Fibroblast of upper back skin (primary cell): ENCODE results near the gene CASP6.
A peak's percentile ranks its signal among the peaks of the same experiment; 100 is the strongest.
"Not testable (repeated sequence)": the region's sequence is repeated elsewhere in the genome, so short reads cannot be mapped to it uniquely, and the experiment has no call there.

Experiments used
- DNase-seq: peaks from one replicate; pipeline ENCODE4 v3.0.0-alpha.2; 2013

CASP6 gene

GRCh38 chr4:109718759-109719158 is 15.5 kb upstream of the CASP6 start:
- DNase-seq: no peak

- no peak for DNase-seq
These were observed 10.3 kb upstream of the CASP6 start for GRCh38 chr4:109713500-109713899.

DNA sequence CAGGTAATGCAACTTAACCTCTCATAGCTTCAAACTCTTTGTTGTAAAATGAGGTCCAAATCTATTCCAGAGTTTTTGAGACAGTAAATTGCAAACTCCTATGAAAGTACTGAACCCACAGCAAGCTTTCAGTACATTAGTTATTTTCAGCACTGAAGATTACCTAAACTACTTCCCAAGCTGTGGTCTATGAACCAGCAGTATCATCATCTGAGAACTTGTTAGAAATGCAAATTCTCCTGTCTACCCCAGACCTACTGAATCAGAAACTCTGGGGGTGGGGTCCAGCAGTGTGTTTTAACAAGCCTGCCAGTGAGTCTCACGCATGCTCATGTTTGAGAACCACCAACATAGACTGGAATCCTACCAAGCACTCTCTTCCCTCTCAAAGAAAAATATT is 5.7 kb upstream of the CASP6 start:
- DNase-seq: no peak

GRCh38 chr4:109708435-109708834 is 5.2 kb upstream of the CASP6 start:
- peak; percentile 21 for DNase-seq

GRCh38 chr4:109703664-109704361 is 568 bp upstream of the CASP6 start:
- no peak for DNase-seq

DNA sequence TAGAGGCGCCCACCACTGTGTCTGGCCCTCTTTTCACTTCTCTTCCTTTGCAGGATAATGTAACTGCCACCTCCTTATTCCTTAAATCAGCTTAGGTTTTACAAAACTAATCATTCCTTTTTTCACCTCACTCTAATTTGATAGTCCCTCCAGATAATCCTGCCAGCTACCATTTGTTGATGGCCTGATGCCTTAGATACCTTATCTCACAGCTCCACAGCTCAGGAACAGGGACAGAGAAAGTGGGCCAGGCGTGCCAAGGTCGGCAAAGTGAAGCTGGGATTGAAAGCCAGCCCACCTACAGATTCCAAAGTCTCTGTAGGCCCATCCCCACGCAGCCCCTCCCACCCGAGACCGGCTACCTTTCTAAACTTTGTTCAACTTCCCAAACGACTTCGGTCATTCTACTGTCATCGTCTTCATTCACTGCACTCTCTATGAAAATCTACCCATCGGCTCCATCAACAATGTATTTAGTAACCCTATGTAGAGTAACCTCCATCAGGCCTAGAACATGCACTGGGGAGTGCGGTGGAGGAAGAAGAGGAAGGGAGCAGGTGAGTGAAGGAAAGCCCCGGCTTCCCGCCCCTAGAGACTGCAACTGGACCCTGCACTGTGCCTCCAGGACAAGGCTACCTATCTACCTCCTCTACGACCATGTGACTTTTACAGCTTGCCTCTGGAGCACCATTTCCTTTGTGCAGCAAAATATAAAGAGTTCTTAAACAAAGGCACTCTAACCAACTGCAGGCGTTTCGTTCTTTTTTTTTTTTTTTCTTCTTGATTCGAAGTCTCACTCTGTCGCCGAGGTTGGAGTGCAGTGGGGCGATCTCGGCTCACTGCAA is 1.5 kb downstream of the CASP6 start:
- no peak for DNase-seq

- DNase-seq: peak; percentile 59
These were observed 3.6 kb downstream of the CASP6 start for GRCh38 chr4:109699553-109700225.

DNA sequence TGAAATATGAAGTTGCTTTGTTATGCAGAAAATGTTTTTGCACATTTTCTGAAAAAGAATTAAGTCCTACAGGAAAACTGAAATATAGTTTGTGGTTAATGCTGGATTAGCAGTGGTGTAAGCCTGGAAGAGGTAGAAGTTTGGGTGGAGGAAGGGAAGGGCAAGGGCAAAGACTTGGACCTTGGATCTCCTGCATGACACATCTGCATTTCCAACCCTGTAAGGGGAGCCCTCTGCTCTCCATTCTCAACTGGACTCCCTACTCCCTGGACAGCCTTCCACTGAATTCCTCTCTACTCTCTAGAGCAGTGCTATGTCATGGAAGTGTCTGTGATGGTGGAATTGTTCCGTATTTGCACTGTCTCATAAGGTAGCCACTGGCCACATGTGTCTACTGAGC is 4.6 kb downstream of the CASP6 start:
- DNase-seq: no peak

DNA sequence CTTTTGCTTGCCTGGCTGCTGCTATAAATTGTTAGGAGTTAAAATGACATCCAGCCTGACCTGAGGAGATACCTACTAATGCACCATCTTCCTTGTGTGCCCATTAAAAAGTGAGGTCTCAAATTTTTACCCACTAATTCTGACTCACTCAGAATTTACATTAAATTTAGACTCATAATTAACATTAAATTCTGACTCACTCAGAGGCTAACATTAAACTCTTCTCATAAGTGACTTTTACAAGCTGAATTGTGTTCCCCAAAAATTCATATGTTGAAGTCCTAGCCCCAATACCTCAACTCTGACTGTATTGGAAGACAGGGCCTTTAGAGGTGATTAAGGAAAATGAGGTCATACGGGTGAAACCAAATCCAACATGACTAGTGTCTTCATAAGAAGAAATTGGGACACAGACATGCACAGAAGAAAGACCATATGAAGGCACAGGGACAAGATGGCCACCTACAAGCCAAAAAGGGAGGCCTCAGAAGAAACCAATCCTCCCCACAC is 11.8 kb downstream of the CASP6 start:
- no peak for DNase-seq

DNA sequence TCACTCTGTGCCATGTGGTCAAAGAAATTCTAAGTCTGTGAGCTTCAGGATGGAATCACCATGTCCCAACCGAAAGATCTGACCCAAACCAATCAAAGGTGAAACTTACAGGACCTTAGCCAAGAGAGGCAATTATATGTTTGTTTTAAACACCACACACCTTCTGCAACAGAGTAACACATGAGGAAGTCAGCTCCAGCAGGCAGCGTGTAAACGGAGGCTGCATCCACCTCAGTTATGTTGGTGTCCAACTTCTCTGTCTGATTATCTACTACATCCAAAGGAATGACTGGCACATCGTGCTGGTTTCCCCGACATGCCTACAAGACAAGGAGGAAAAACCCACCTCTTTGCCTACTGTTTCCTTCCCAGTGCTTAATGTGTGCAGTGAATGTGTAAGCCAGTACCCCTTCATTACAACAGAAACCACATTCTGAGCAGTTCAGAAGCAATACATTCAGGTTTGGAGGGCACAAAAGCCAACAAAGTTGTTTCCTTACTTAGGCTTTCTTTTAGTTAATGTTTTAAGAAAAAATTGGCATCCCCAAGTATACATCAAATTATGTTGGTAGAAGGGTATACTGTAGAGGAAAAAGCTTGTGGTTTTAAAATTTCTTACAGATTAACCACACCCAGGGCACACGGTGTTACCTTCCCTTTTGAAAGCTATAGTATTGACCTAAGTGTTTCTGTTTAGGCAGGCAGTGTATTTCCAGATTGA is 12.4 kb downstream of the CASP6 start:
- DNase-seq: no peak

- no peak for DNase-seq
These were observed 18.5 kb downstream of the CASP6 start for GRCh38 chr4:109684727-109685126.

- DNase-seq: no peak
These were observed 19.5 kb downstream of the CASP6 start for GRCh38 chr4:109683621-109684253.

DNA sequence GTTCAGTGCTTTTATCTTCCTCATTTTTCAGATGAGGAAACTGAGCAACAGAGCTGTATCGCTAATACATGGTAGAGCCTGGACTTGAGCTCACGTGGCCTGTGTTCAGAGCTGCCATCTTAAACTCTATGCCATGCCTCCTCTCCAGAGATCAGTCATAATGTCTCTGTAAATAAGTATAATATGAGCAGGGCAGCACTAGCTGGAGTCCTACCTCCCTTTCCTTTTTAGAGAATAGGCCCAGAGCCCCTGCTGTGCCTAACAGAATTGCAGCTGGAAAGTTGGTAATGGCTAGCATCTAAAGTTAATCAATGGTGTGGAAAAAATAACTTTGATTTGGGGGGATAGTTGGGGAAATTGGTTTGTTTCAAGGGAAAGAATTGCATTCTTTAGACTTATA is 20.4 kb downstream of the CASP6 start:
- no peak for DNase-seq

DNA sequence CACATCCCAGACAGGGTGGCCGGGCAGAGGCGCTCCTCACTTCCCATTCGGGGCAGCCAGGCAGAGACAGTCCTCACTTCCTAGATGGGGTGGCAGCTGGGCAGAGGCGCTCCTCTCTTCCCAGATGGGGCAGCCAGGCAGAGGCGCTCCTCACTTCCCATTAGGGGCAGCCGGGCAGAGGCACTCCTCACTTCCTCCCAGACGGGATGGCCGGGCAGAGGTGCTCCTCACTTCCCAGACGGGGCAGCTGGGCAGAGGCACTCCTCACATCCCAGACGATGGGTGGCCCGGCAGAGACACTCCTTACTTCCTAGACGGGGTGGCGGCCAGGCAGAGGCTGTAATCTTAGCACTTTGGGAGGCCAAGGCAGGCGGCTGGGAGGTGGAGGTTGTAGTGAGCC is 24.3 kb downstream of the CASP6 start:
- not testable (repeated sequence) for DNase-seq

DNA sequence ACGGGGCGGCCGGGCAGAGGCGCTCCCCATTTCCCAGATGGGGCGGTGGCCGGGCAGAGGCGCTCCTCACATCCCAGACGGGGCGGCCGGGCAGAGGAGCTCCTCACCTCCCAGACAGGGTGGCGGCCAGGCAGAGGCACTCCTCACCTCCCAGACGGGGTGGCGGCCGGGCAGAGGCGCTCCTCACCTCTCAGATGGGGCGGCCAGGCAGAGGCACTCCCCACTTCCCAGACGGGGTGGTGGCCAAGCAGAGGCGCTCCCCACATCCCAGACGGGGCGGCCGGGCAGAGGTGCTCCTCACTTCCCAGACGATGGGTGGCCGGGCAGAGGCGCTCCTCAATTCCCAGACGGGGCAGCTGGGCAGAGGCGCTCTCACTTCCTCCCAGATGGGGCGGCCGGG is 24.8 kb downstream of the CASP6 start:
- not testable (repeated sequence) for DNase-seq

DNA sequence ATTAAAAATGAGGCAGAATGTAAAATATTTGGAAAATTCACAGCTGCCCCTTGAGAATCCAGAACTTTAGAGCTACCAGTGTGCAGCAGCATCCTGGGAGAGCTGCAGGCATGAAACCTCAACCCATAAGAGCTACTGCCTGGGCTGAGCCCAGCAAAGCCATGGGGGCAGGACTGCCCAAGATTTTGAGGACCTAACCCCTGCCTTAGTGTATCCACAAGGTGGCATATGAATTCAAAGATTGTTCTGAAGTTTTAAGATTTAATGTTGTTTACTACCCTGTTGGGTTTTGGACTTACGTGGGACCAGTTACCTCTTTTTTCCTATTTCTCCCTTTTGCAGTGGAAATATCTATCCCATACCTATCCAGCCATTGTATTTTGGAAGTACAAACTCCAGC is 26.4 kb downstream of the CASP6 start:
- DNase-seq: no peak

DNA sequence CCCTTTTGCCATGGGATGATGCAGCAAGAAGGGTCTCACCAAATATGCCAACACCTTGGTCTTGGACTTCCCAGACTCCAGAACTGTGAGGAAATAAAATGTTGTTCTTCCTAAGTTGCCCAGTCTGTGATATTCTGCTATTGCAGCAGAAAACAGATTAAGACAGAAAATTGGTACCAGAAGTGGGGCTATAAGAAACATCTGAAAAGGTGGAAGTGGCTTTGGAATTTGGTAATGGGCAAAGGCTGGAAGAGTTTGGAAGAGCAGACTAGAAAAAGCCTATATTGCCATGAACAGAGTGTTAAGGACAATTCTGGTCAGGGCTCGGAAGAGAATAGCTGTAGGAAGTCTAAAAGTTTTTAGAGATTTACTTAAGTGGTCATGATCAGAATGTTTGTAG is 27.4 kb downstream of the CASP6 start:
- no peak for DNase-seq

DNA sequence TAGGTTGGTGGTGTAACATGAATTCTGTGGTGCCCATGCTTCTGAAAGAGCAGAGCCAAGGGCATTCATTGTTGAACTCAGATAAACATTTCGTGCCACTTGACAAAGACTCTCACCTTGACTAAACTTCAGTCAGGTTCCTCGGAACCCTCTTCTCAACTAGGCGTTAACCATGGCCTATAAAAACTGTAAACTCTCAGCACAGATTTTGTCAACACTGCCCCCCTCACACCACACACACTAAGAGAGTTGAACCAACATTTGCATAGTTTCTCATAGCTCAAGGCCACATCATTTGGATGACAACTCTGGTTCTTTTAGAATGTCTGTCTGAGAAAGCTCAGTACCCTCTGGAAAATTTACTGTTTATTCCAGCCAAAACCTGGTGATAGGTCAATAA is 28.1 kb downstream of the CASP6 start:
- no peak for DNase-seq

DNA sequence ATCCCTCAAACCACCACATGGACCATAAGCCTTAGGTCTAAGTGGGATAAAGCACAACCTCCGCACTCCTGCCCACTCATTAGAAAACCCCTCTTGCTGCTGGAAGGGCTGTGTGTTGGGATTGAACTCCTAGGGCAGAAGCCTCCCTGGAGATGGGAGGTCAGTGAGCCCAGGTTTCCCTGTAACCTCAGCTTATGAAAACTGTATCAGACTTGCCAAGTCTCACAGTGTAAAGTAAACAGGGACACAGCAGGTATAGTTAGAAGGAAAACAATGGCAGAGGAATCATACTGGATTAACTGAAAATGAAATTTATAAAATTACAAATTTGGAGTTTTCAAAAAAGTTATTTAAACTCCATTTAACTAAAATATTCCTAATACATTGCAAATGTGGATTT is 29.9 kb downstream of the CASP6 start:
- DNase-seq: no peak

DNA sequence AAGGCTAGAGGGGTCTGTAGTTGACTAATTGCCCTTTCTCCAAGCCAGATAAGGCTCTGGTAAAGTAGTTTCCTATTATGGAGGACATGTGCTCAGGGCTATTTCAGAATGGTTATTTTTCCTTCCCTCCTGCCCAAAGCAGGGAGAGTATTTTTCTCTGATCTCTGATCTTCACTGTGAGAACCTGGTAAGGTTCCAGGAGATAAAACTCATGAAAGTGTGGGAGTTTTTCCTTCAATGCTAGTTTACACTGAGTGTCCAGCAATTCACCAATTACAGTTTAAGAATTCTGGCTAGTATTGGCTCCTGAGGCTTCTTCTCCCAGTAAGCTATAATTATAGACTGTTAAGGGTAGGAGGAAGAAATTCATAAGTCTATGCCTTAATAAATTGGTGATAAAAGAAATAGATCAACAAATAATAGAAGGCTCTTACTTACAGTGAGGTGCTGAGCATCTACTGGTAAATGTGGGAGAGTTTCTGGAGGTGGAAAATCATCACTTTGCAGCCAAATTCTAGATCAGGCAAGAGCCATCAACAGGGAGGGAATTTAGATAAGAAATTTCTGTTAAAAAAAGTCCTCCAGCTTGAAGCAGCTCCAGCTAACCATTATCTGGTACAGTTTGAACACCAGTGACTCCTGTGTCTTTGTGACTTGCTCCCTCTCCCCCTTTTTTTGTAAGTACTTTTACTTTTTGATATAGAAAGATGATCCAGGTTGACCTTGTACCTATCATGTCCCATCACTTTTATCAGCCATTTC is 30.9 kb downstream of the CASP6 start:
- no peak for DNase-seq

- no peak for DNase-seq
These were observed 31.9 kb downstream of the CASP6 start for GRCh38 chr4:109671350-109671749.
